ENCODE data around the gene LYL1. TPM values are rescaled to one million over a fixed set of nuclear protein-coding genes. Genes with fewer than 3 reads are reported as not detected.
A peak's percentile ranks its signal among the peaks of the same experiment; 100 is the strongest.

LYL1 gene
- total RNA-seq, 1 donor from 2014 or later, result 0.88 TPM

GRCh38 chr19:13130886-13131490, 28.3 kb upstream of the LYL1 start:
- no peak overlapping the region for H3K4me3 ChIP-seq
- H3K9ac ChIP-seq, result no peak overlapping the region
- peaks cover 6% of the 10 kb centered on the region for H3K36me3 Mint-ChIP-seq
- no peaks in the 10 kb centered on the region for H3K9me3 ChIP-seq (ENCODE audit: low read depth)
- H3K27ac ChIP-seq, result no peak overlapping the region
- H4K20me1 ChIP-seq (ENCODE audit: low read depth), result peaks cover 99% of the 10 kb centered on the region
- DNase-seq (ENCODE audit: low spot score), result no peak
- no peaks in the 10 kb centered on the region for H3K27me3 ChIP-seq
- H3K27ac Mint-ChIP-seq, result no peak overlapping the region
- no peak overlapping the region for H3K4me2 ChIP-seq
- peaks cover 16% of the 10 kb centered on the region for H3K4me1 Mint-ChIP-seq
- H3K4me1 ChIP-seq, result no peaks in the 10 kb centered on the region
- H3K4me3 Mint-ChIP-seq, result no peak overlapping the region
- H3F3A ChIP-seq (ENCODE audit: low read depth), result no peaks in the 10 kb centered on the region
- no peaks in the 10 kb centered on the region for H3K27me3 Mint-ChIP-seq (ENCODE audit: insufficient read depth, low read depth)
- no peaks in the 10 kb centered on the region for H3K9me3 Mint-ChIP-seq
- H3K79me2 ChIP-seq (ENCODE audit: low read depth), result peaks cover 92% of the 10 kb centered on the region
- no peak overlapping the region for H2AFZ ChIP-seq (replicated peaks)
- H3K36me3 ChIP-seq, result no peaks in the 10 kb centered on the region
- no peak for TF ChIP-seq EZH2 (IDR thresholded peaks at IDR 0.05)

- Histone ChIP-seq H3K4me3 (no peak overlapping the region), H3K9ac (no peak overlapping the region), H3K36me3 (no peaks in the 10 kb centered on the region), H2AFZ (replicated peaks) (no peak overlapping the region), H3K9me3 (ENCODE audit: low read depth) (no peaks in the 10 kb centered on the region), H4K20me1 (ENCODE audit: low read depth) (peaks cover 100% of the 10 kb centered on the region), H3K4me2 (no peak overlapping the region), H3F3A (ENCODE audit: low read depth) (no peaks in the 10 kb centered on the region), H3K4me1 (no peaks in the 10 kb centered on the region), H3K79me2 (ENCODE audit: low read depth) (peaks cover 100% of the 10 kb centered on the region), H3K27ac (no peak overlapping the region), H3K27me3 (no peaks in the 10 kb centered on the region)
- peaks cover 6% of the 10 kb centered on the region for H3K36me3 Mint-ChIP-seq
- no peak for TF ChIP-seq EZH2phosphoT487 (IDR thresholded peaks at IDR 0.05)
- peaks cover 16% of the 10 kb centered on the region for H3K4me1 Mint-ChIP-seq
- DNase-seq (ENCODE audit: low spot score), result no peak
- no peak overlapping the region for H3K4me3 Mint-ChIP-seq
- no peaks in the 10 kb centered on the region for H3K9me3 Mint-ChIP-seq
- no peak overlapping the region for H3K27ac Mint-ChIP-seq
- no peaks in the 10 kb centered on the region for H3K27me3 Mint-ChIP-seq (ENCODE audit: insufficient read depth, low read depth)
Measured at GRCh38 chr19:13129384-13129783, 26.7 kb upstream of the LYL1 start.

GRCh38 chr19:13128583-13128982, 25.9 kb upstream of the LYL1 start:
- H3K4me1 ChIP-seq, result no peaks in the 10 kb centered on the region
- H3K4me1 Mint-ChIP-seq, result peaks cover 19% of the 10 kb centered on the region
- no peak overlapping the region for H3K9ac ChIP-seq
- peaks cover 100% of the 10 kb centered on the region for H3K79me2 ChIP-seq (ENCODE audit: low read depth)
- peaks cover 100% of the 10 kb centered on the region for H4K20me1 ChIP-seq (ENCODE audit: low read depth)
- H3K27me3 ChIP-seq, result no peaks in the 10 kb centered on the region
- H3K27ac Mint-ChIP-seq, result no peak overlapping the region
- no peaks in the 10 kb centered on the region for H3F3A ChIP-seq (ENCODE audit: low read depth)
- H3K9me3 ChIP-seq (ENCODE audit: low read depth), result no peaks in the 10 kb centered on the region
- no peak overlapping the region for H2AFZ ChIP-seq (replicated peaks)
- H3K4me2 ChIP-seq, result no peak overlapping the region
- H3K4me3 Mint-ChIP-seq, result peak overlapping the region; percentile 15
- no peaks in the 10 kb centered on the region for H3K27me3 Mint-ChIP-seq (ENCODE audit: insufficient read depth, low read depth)
- TF ChIP-seq EZH2phosphoT487 (IDR thresholded peaks at IDR 0.05) (no peak), EZH2 (IDR thresholded peaks at IDR 0.05) (no peak), CTCF (IDR thresholded peaks at IDR 0.05) (no peak)
- H3K36me3 ChIP-seq, result no peaks in the 10 kb centered on the region
- H3K27ac ChIP-seq, result no peak overlapping the region
- no peaks in the 10 kb centered on the region for H3K9me3 Mint-ChIP-seq
- H3K36me3 Mint-ChIP-seq, result peaks cover 6% of the 10 kb centered on the region
- DNase-seq (ENCODE audit: low spot score), result no peak
- no peak overlapping the region for H3K4me3 ChIP-seq

- Mint-ChIP-seq H3K27me3 (ENCODE audit: insufficient read depth, low read depth) (peaks cover 3% of the 10 kb centered on the region), H3K4me1 (peaks cover 21% of the 10 kb centered on the region), H3K4me3 (no peak overlapping the region), H3K9me3 (no peaks in the 10 kb centered on the region), H3K36me3 (peaks cover 6% of the 10 kb centered on the region), H3K27ac (no peak overlapping the region)
- Histone ChIP-seq H3K4me3 (no peak overlapping the region), H3K9me3 (ENCODE audit: low read depth) (no peaks in the 10 kb centered on the region), H3K9ac (no peak overlapping the region), H3K4me1 (no peaks in the 10 kb centered on the region), H3K27ac (no peak overlapping the region), H3K4me2 (no peak overlapping the region), H3K36me3 (no peaks in the 10 kb centered on the region), H3F3A (ENCODE audit: low read depth) (no peaks in the 10 kb centered on the region), H2AFZ (replicated peaks) (no peak overlapping the region), H3K27me3 (no peaks in the 10 kb centered on the region), H4K20me1 (ENCODE audit: low read depth) (peaks cover 100% of the 10 kb centered on the region), H3K79me2 (ENCODE audit: low read depth) (peaks cover 100% of the 10 kb centered on the region)
- DNase-seq (ENCODE audit: low spot score), result no peak
- TF ChIP-seq CTCF (IDR thresholded peaks at IDR 0.05) (no peak), EZH2phosphoT487 (IDR thresholded peaks at IDR 0.05) (no peak)
Measured at GRCh38 chr19:13127811-13128575, 25.3 kb upstream of the LYL1 start.
